CD4-positive, alpha-beta T cell treated with Interleukin-1 beta for 1 hour (primary cell): Measurements from ENCODE around the gene HCN3.
A peak's percentile ranks its signal among the peaks of the same experiment; 100 is the strongest.

ENCODE experiments used
- DNase-seq, 2 donors: peaks; one replicate each; pipeline ENCODE4 v3.0.0-alpha.2; 2020 to 2022

Gene HCN3

DNA sequence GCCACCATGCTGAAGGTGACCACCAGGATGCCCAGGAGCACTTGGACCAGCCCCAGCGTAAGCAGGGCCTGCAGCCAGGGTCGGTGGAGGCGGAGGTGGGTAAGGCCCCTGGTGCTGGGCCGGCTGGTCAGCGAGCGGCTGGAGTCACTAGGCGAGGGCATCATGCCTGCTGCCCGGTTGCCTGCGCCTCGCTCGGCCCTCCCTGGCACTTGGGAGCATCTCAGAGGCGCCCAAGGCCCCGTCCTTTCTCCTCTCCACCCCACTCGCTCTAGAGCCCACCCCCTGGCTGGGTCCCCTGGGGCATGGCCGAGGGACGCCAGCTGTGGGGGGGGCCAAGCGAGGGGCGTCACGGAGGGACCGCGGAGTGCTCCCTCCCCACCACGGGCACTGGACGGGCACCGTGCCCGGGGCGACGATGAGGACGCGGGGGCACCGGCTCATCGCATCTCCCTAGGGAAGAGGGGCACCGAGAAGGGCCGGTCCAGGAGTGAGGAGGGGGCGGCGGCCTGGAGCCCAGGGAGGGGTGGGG is 22.5 kb upstream of the HCN3 start:
- DNase-seq = no peak

DNA sequence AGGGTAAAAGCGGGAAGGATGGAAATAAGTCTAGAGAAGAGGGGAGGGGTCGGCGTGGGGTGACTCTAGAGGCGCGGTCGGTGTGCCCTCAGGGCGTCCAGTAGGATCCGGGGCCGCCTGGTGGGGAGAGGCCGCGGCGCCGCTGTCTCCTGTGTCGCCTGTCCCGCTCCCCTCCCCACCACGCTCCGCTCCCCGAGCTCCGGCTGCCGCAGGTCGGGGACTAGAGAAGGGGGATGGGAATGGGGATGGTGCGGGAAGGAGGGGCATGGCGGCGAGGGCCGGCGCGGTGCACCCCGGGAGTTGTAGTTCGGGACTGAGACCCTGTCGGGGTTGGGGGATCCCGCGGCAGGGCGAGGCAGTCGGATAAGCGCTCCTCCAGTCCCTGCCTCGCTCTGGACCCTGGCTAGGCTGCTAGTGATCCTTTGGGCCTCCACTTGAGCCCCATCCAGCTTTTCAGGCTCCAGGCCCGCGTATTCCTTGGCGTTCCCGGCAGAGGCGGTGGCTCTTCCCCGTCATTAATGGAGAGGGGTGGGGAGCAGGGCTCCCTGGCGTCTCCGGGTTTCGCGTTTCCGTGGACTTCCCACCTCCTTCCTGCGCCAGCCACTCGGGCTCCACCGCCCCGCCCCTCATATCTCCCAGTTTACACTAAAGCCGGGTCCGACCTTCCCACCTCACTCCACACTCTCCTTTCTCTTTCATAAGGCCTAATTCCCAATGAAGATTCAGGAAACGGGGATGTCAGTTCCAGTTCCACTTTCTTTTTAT is 21.8 kb upstream of the HCN3 start, which contains the start of gene ENTREP3:
TSS of gene ENTREP3 (minus strand) at position 241 of the 765 bp plus-strand sequence. CDS start 606 bp downstream, outside the sequence.
- DNase-seq = peak; percentile 77 to 82

DNA sequence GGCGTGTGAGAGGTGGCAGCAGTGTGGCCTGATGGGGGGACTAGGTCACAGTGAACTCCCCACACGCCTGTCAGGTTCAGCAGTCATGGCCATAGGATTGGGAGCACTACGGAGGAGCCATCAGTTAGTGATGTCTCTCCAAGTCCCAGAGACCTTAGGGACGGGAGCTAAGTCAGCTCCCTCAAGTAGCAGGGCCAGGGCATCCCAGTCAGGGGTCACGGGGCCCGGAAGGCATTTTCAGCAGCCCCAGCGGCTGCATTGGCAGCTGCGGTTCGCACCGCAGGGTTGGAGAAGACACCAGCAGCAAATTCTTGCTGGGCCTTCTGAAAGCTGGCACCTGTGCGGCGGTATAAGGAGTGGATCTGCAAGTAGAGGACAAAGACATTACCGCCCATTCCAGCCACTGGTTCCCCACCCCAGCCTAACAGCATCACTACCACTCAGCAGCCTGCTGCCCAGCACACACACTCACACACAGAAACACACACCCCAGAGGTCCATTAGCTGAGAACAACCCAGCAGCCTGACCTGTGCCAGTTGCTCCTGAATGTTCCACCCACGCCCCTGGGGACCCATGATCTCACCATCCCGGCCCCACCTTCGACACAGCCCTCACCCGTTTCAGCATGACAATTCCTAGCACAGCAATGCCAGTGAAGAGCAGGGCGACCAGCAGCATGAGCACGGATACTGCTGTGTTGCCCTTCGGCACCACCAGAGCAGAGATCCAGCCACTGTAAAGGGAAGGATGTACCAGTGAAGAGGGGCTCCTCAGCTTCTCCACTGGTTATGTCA is 21.0 kb upstream of the HCN3 start:
- DNase-seq = no peak

DNA sequence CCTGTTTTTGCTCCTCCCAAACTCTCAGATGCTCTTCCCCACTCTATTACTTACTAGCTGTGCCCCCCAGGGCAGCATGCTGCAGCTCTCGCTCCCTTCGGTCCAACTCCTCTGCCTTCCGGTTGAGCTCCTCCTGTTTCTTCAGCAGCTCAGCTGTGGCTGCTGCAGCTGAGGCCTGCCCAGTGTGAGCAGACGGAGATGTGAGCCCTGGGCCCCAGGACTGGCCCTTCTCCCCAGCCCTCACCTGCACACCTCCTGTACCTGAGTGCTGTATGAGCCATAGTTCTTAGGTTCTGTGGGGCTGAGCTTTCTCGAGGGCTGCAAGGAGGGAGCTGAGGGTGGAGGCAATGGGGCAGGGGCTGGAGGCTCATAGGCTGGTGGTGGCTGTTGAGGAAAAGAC is 17.0 kb upstream of the HCN3 start:
- no peak for DNase-seq

- DNase-seq = no peak
These were observed 15.8 kb upstream of the HCN3 start for GRCh38 chr1:155261493-155261851.

DNA sequence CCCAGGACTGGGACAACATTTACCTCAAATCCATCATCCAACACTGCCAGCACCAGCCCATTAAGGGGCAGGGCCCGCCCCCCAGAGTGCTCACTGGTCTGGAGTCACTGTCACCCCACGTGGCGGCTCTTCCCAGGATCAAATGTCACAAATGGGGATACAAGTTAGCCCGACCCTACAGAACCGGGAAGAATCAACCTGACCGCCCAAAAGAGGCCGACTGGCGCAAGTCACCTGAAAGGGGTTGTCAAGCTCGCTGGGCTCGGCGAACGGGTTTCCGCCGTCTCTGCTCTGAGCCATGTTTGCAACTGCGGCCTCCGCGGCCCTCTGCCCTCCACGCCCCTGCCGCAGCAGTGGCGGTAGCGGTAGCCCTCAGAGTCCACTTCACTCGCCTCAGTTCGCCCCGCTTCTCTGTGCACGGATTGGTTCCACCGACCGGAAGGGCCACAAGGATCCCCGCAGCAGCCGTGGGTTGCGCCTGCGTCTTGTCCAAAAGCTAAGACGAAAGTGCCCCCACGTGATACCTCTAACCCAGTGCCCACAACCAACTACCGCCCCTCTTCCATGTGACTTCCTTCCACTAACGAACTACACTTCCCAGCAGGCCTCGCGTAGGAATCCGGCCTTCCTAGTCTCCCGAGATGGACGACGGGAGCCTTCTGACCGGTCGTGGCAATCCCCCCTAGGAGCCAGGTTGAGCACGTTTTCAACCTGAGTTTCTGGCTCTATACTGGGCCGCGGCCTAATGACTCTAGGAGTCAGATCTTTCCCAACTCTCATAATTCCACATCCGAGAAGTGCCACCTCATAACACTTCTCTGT is 15.2 kb upstream of the HCN3 start, which contains the start of gene SCAMP3:
TSS of gene SCAMP3 (minus strand) at position 509 of the 822 bp plus-strand sequence. CDS start at position 300, 209 bp downstream.
- peak; percentile 90 to 91 for DNase-seq

DNA sequence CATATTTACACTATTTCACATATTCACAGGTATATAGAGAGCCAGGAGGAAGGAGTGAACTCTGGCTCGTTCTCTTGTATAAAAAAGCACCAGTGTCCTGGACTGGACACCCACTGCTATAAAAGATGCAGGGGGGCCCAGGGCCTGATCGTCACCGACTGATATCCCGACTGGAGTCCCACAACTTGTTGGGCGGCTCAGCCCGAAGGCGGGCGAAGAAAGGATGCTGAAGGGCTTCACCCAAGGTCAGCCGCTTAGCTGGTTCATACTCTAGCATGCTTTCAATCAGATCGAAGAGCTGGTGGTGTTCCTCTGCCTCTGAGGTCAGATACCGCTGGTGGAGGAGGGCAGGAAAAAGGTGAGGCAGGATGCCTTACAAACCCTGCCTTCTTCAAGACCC is 14.2 kb upstream of the HCN3 start:
- DNase-seq = no peak

DNA sequence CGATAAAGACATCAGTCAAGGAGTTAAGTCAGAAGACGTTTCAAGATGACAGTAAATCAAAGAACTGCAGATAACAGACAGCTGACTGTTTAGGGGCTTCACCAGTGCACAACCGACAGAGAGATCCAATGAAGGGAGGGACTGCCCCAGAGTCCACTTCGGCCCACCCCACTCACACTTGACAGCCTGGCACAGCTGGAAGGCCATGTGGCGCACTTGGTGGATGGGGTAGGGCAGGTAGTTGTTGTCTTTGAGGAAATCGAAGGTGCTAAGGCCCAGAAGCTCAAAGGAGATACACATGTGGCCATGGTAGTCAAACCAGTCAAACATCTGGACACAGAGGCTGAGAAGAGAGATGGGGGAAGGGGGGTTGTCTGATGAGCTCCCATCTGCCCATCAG is 10.7 kb upstream of the HCN3 start:
- DNase-seq = no peak

- no peak for DNase-seq
These were observed 9.9 kb upstream of the HCN3 start for GRCh38 chr1:155267373-155267772.

DNA sequence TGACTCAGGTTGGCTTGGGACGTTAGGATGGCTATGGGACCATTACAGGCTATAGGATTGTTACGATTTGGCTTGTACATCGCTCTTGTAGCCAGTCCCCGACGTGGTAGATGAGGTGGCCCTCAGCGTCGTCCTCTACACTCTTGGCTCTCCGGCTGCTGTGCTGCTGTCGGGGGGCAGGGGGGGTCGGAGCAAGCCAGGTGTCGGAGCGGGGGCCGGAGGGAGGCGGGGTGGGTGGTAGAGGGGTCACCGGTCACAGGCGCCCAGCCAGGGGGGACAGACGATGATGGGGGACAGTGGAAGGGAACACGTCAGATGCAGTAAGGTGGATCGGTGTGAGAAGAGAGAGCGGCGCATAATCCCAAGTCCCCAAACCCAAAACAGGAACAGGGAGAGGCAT is 8.6 kb upstream of the HCN3 start:
- DNase-seq = no peak

GRCh38 chr1:155269381-155269780 is 7.9 kb upstream of the HCN3 start:
- DNase-seq = no peak

DNA sequence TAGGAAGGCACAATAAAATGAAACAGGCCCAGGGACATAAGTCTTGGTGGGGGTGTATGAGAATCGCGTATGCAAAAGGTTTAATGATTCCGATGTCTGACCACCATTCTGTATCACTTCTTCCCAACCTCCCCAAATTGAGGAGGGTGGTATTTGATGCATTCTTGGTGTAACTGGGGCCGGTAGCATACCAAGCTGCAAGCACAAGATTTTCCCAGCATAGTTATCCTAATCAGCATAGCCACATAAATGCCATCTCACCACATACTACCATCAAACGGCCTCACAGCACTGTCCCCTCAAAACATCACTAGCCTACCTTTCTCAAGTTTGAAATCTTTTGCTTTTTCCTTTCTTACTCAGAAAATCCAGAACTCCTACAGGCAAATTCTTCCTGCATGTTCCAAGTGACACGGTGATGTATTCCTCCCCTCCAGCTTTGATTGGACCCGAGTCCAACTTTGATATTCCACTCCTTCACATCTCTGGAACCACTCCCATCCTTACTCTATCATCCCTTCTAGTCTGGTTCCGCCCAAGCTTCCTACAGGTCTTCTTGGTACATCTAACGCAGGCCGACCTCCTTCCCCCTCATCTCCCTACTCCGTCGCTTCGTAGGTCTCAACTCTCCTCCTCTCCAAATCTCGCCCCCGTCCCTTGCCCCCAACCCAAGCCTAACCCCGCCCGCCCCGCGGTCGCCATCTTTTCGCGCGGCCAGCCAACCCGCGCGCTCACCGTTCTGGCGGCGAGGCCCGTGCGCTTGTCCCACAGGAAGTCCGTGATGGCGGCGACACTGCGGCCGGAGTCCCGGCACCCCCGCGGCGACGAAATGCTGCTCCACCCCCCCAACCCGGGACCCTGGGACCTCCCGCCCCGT is 4.6 kb upstream of the HCN3 start:
- DNase-seq = no peak

DNA sequence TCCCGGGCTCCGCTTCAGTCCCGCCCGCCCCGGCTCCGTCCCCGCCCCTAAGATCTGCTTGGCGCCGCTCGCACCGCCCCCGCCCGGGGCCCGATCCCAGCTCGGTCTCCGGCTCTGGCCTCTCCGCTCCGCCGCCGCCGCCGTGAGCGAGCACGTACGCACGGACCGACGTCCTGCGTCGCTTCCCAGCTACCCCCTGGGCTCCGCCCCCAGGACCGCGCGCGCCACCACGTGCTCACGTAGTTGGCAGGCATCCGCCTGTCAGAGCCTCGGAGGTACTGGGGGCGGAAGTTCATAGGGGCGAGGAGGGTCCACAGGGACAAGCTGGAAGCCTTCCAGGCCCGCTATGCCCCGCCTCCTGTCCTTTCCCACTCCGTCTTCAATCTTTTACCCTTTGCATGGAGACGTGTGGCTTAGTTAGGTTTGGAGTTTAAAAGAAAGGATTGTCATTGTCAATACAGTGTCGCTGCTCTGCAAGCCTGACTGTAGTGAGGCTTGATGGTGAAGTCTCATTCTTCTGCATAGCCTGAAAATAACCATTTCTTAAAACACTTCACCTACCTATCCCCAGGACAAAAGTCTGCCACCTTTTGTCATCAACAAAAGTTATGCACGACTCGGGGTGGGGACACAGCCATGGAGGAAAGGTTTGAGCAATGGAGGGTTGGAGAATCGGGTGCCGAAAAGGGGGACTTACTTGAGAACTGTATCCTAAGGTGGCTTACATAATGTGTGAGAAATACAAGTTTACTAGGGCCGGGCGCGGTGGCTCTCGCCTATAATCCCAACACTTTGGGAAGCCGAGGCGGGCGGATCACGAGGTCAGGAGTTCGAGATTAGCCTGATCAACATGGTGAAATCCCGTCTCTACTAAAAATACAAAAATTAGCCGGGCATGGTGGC is 3.7 kb upstream of the HCN3 start, which contains the start of gene CLK2:
TSS of gene CLK2 (minus strand) at position 162 of the 903 bp plus-strand sequence. CDS start 2,527 bp downstream, outside the sequence.
- peak; percentile 93 to 94 for DNase-seq

DNA sequence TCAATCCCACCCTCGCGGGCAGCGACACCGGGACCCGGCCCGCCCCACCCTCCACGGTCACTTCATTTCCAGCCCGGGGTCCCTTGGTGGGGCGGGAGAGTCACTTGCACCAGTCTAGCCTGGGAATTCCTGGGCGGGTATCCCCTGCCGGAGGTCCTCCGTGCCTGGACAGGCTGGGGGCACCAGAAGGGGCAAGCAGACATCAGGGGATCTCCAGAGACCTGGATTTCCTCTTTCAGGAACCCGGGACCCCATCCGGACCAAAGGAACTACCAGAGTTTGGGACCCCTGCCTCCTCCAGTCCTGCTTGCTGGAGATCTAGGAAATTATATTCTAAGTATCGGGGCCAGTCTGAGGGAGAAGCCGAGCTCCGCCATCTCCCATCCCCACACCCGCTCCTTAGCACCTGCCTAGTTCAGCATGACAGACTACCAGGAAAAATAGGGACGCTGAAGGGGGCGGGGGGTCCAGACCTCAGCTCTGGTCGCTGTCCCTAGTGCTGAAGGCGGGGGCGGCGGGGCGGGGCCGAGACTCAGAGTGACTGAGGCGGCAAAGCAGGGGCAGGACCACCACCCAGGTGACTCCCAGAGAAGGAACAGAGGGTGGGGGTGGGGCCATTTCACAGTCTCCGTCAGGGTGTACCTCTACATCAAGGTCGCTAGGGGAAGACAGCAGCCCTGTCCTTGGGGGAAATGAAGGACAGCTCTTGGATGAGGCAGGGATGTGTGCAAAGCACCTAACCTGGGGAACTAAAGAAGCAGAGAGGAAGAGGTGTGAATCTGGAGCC is 832 bp downstream of the HCN3 start:
- peak; percentile 70 to 78 for DNase-seq

- DNase-seq = no peak
These were observed 1.5 kb downstream of the HCN3 start for GRCh38 chr1:155278689-155279160.

DNA sequence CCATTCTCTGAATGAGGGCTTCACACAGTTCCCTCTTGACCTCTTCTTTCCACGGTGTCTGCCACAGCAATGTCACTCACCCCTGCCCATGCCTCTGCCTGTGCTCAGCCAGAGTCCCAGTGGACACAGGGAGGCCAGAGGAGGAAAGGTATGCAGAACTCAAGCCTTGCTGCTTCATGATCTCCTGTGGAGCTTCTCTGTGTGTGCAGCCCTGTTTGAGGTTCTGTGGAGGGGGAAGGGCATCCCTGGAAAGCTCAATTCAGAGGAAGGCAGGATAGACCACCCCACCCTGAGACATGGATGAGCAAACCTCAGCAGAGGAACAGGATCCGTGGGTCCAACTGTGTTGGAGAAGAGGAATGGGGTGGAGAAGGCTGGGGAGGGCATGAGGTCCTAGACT is 2.0 kb downstream of the HCN3 start:
- DNase-seq = no peak

DNA sequence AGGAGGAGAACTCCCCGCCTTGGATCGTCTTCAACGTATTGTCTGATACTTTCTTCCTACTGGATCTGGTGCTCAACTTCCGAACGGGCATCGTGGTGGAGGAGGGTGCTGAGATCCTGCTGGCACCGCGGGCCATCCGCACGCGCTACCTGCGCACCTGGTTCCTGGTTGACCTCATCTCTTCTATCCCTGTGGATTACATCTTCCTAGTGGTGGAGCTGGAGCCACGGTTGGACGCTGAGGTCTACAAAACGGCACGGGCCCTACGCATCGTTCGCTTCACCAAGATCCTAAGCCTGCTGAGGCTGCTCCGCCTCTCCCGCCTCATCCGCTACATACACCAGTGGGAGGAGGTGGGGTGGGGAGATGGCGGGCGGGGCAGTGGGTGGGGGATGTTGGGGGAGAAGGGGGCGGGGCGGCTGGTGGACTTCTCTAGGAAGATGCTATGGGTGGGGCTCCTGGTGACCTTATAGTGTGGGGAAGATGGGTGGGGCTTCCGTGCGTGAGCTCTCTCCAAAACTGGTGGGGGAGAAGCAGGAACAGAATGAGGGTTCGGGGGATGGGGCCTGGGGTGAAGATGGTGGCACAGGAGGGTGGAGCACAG is 5.3 kb downstream of the HCN3 start:
- no peak for DNase-seq

DNA sequence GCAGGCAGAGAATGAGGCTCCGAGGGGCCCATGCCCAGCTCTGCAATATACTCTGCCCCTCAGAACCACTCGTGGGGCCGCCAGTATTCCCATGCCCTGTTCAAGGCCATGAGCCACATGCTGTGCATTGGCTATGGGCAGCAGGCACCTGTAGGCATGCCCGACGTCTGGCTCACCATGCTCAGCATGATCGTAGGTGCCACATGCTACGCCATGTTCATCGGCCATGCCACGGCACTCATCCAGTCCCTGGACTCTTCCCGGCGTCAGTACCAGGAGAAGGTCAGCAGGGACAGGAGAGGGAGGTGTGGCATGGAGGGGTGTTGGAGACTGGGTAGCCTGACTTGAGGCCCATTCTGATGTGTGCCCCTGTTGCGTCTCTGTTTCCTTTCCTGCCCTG is 7.2 kb downstream of the HCN3 start:
- no peak for DNase-seq

DNA sequence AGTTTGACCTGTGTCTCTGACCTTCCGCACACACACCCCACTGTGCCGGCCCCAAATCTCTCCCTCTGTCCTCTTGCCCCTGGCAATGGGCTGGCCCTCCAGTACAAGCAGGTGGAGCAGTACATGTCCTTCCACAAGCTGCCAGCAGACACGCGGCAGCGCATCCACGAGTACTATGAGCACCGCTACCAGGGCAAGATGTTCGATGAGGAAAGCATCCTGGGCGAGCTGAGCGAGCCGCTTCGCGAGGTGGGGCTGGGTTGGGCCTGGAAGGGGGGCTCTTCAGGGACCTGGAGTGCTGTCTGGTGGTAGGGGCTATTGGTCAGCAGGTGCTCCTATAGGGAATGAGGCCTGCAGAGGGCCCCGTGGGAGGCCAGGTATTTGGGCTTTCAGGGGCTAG is 7.8 kb downstream of the HCN3 start:
- DNase-seq = no peak
